Liver (tissue), 3 donors: ENCODE results near the gene LYST.

Experiments used
- CTCF ChIP-seq: fragments of 150-350 bp; IDR thresholded peaks from 2 replicates; pipeline ENCODE4 v1.5.1; 2017; ENCODE audit warnings: improper control_type of control experiment, low read depth, low read length; ENCODE audit not compliant: missing input control
- FOXA1 ChIP-seq: IDR thresholded peaks from 2 replicates; pipeline ENCODE4 v1.6.1; 2016; ENCODE audit warnings: antibody characterized with exemption
- RAD21 ChIP-seq, 2 donors: IDR thresholded peaks; 2 replicates each; pipeline ENCODE4 v1.6.1; 2016; ENCODE audit warnings: antibody characterized with exemption in 2 of 2, mild to moderate bottlenecking in 2 of 2
- donor health status: healthy.
- donor health status: healthy.

GRCh38 chr1:235726557-235726956 lies 140.1 kb downstream of the LYST start:
- TF ChIP-seq CTCF (no peak), FOXA1 (no peak), RAD21 (IDR thresholded peaks at IDR 0.05) (no peak)
